HepG2 (cell line): ENCODE results near the gene ZDHHC8. TPM values are rescaled to one million over a fixed set of nuclear protein-coding genes. Genes with fewer than 3 reads are reported as not detected.

Experiments
- ATAC-seq: fragments of 200-7000 bp; cut with Tn5 transposase; 3 replicates; pipeline ENCODE4 v1.9.1; 2020; ENCODE audit warnings: mild to moderate bottlenecking, moderate library complexity
- BruUV-seq: library from RNA; stranded (reverse); fragments of 400-500 nt; replicated peaks from 2 replicates; lab custom pipeline; 2021; lab: Mats Ljungman, UMichigan
- CTCF ChIA-PET: fragments of 300-600 bp; formaldehyde crosslinking; extraction: SDS; loops from one replicate; lab custom pipeline; 2021; ENCODE audit warnings: low total read pairs, inconsistent platforms, low intra/inter-chr PET ratio; lab: Yijun Ruan, JAX
- POLR2A ChIA-PET: fragments of 350-600 bp; sonication (Branson Sonifier 250); formaldehyde crosslinking; loops from one replicate; lab custom pipeline; 2020; ENCODE audit warnings: antibody characterized with exemption, inconsistent platforms; lab: Yijun Ruan, JAX
- DNase-seq: peaks from one replicate; pipeline ENCODE4 v3.0.0-alpha.2; 2015; ENCODE audit warnings: low spot score
- FAIRE-seq: peaks from 3 replicates; lab custom pipeline; 2011; peaks lifted over from hg19 to GRCh38; lab: Jason Lieb, UNC
- H2AFZ ChIP-seq: one replicate; pipeline ENCODE4 v1.6.1; 2011; ENCODE audit warnings: low read length, inconsistent platforms
- H3K27ac ChIP-seq: fragments of 300-600 bp; 3 replicates; pipeline ENCODE4 v1.8.0; 2011; ENCODE audit warnings: mixed run types, mild to moderate bottlenecking, mixed read lengths, low read length, inconsistent platforms; ENCODE audit not compliant: insufficient read depth; ENCODE audit errors: extremely low read length
- H3K27me3 ChIP-seq, 2 experiments: fragments of 200-600 bp in 1 of 2; 2 replicates in 1 of 2; 3 replicates in 1 of 2; pipeline versions ENCODE4 v1.6.0 to v1.8.0; 2011; ENCODE audit warnings: low read length in 2 of 2, mild to moderate bottlenecking in 2 of 2, moderate library complexity in 2 of 2, inconsistent platforms in 1 of 2; ENCODE audit not compliant: insufficient read depth in 2 of 2, control insufficient read depth in 1 of 2
- H3K36me3 ChIP-seq, 2 experiments: fragments of 200-600 bp in 1 of 2; replicated peaks in 1 of 2; 2 replicates in 1 of 2; 3 replicates in 1 of 2; pipeline versions ENCODE4 v1.5.1 to v1.8.0; 2011; ENCODE audit warnings: low read length in 2 of 2, inconsistent platforms in 1 of 2; ENCODE audit not compliant: insufficient read depth in 2 of 2, control insufficient read depth in 1 of 2
- H3K4me1 ChIP-seq: 2 replicates; pipeline ENCODE4 v1.5.1; 2012; ENCODE audit warnings: low read length, inconsistent platforms; ENCODE audit not compliant: insufficient read depth
- H3K4me2 ChIP-seq: 2 replicates; pipeline ENCODE4 v1.6.0; 2011; ENCODE audit warnings: low read depth, low read length, inconsistent platforms
- H3K4me3 ChIP-seq, 3 experiments: fragments of 200-600 bp in 1 of 3; sonication (generic), shearing (Covaris generic) in 1 of 3; replicated peaks in 1 of 3; 2 replicates each; pipeline ENCODE4 v1.5.1; 2011 to 2016; ENCODE audit warnings: low read length in 3 of 3, inconsistent platforms in 2 of 3, low read depth in 2 of 3, mild to moderate bottlenecking in 2 of 3, control low read depth in 1 of 3, mixed read lengths in 1 of 3; ENCODE audit not compliant: insufficient read depth in 1 of 3
- H3K79me2 ChIP-seq: one replicate; pipeline ENCODE4 v1.6.1; 2011; ENCODE audit warnings: low read length, inconsistent platforms; ENCODE audit not compliant: insufficient read depth
- H3K9ac ChIP-seq: 2 replicates; pipeline ENCODE4 v1.6.0; 2011; ENCODE audit warnings: mild to moderate bottlenecking, low read depth, low read length, inconsistent platforms; ENCODE audit not compliant: insufficient read depth
- H3K9me3 ChIP-seq: 2 replicates; pipeline ENCODE4 v1.5.1; 2012; ENCODE audit warnings: mild to moderate bottlenecking, low read length
- H4K20me1 ChIP-seq: 2 replicates; pipeline ENCODE4 v1.6.0; 2011; ENCODE audit warnings: inconsistent platforms, mild to moderate bottlenecking, low read length, moderate library complexity; ENCODE audit not compliant: insufficient read depth
- CBX2 ChIP-seq, 2 experiments: fragments of 200-600 bp in 1 of 2; sonication (generic); formaldehyde crosslinking in 1 of 2; IDR thresholded peaks; 2 replicates each; pipeline versions ENCODE4 v1.7.0 to v1.8.1; 2018 to 2022; ENCODE audit warnings: low read depth in 2 of 2, low read length in 1 of 2, mild to moderate bottlenecking in 1 of 2, missing genetic modification reagents in 1 of 2
- ETV6 ChIP-seq: sonication (generic); formaldehyde crosslinking; conservative IDR thresholded peaks from 2 replicates; pipeline ENCODE4 v1.4.0; 2020; ENCODE audit warnings: missing genetic modification reagents
- PHF21A ChIP-seq: sonication (generic); formaldehyde crosslinking; IDR thresholded peaks from 2 replicates; pipeline ENCODE4 v1.5.0; 2020; ENCODE audit warnings: mild to moderate bottlenecking, missing genetic modification reagents
- RARG ChIP-seq: sonication (generic); formaldehyde crosslinking; IDR thresholded peaks from 2 replicates; pipeline ENCODE4 v1.4.0; 2020; ENCODE audit warnings: low read depth, mild to moderate bottlenecking, missing genetic modification reagents
- ZNF275 ChIP-seq: sonication (generic); formaldehyde crosslinking; IDR thresholded peaks from 2 replicates; pipeline ENCODE4 v1.8.0; 2022; ENCODE audit warnings: missing genetic modification reagents, mild to moderate bottlenecking, inconsistent platforms, borderline replicate concordance
- ZNF557 ChIP-seq: sonication (generic); formaldehyde crosslinking; IDR thresholded peaks from 2 replicates; pipeline ENCODE4 v1.4.0; 2020; ENCODE audit warnings: missing genetic modification reagents
- ZNF790 ChIP-seq: sonication (generic); formaldehyde crosslinking; IDR thresholded peaks from 2 replicates; pipeline ENCODE4 v1.8.0; 2022; ENCODE audit warnings: missing genetic modification reagents, mild to moderate bottlenecking, borderline replicate concordance
- WGBS: methylation state at CpG from one replicate; pipeline ENCODE4 v1.1.6; 2017; ENCODE audit warnings: low lambda C conversion rate; 5-methylcytosine and 5-hydroxymethylcytosine counted together
- in situ Hi-C: cut with HindIII; loops from 2 replicates; pipeline ENCODE4 v1.10.0; 2017; ENCODE audit warnings: low pct_unique_long_range_greater_than_20kb; ENCODE audit not compliant: extremely low pct_ligation_motif_present
- intact Hi-C: fragments of 100-400 bp; cut with micrococcal nuclease; formaldehyde crosslinking; loops from one replicate; pipeline ENCODE4 v1.10.0; 2022; ENCODE audit not compliant: unreplicated experiment
- polyA plus RNA-seq, 8 experiments: library from polyadenylated mRNA; depleted of rRNA in 3 of 8; stranded (reverse) in 7 of 8; unstranded in 1 of 8; fragments of >200 nt; fragmentation: Illumina TruSeq in 4 of 8; extraction: Trizol in 4 of 8; gene quantifications; 2 replicates each; pipeline versions ENCODE4 v1.2.1 to v1.2.3, GENCODE V29; 2011 to 2016; ENCODE audit warnings: low read depth in 4 of 8, missing spikeins in 1 of 8, mixed read lengths in 1 of 8; ENCODE audit not compliant: insufficient read depth in 1 of 8
- total RNA-seq, 5 experiments: library from RNA; depleted of rRNA; stranded (reverse); fragments of >200 nt; fragmentation: Illumina TruSeq; extraction: Trizol; gene quantifications; 2 replicates each; pipeline ENCODE4 v1.2.3, GENCODE V29; 2016; ENCODE audit warnings: low read depth in 1 of 5
- TF ChIP-seq, protein P1 (sequence below): sonication (generic); formaldehyde crosslinking; IDR thresholded peaks from 2 replicates; pipeline ENCODE4 v1.9.0; 2021; ENCODE audit warnings: missing genetic modification reagents, mild to moderate bottlenecking, borderline replicate concordance
- TF ChIP-seq, protein P2 (sequence below), 2 experiments: IDR thresholded peaks; 2 replicates each; pipeline ENCODE4 v1.6.1; 2011 to 2012; ENCODE audit warnings: low read length in 2 of 2, borderline replicate concordance in 1 of 2, low read depth in 1 of 2, mild to moderate bottlenecking in 1 of 2, moderate library complexity in 1 of 2
- TF ChIP-seq, protein P3 (sequence below): sonication (generic); formaldehyde crosslinking; IDR thresholded peaks from 2 replicates; pipeline ENCODE4 v1.4.0; 2020; ENCODE audit warnings: missing genetic modification reagents

ZDHHC8 gene
- total and polyA plus RNA-seq, 2 of the 13 experiments (the other 11 are each of a cell fraction or from before 2014, with no cell fraction given), result 7.5 to 21.3 TPM

DNA sequence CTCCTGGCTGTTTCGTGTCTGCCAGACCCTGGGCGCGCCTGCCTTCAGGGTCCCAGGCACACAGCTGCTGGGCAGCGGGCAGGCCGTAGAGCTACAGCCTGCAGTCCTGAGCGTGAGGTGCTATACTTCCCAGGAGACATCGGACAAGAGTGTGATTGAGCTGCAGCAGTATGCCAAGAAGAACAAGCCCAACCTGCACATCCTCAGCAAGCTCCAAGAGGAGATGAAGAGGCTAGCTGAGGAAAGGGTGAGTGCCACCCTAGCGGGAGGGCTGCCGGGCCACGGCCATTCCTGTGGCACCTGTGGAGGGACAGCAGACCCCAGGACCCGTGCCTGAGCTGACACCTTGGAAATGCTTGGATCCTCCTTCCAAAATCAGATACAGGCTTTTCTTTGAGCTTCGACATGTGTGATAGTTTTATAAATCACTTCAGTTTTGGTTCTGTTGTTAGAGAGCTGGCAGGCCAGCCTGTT lies 22.8 kb upstream of the ZDHHC8 start:
- H3K79me2 ChIP-seq, result peaks cover 2% of the 10 kb centered on the region
- H3K36me3 ChIP-seq, result peaks cover 47 to 91% of the 10 kb centered on the region in 2 experiments
- H2AFZ ChIP-seq, result no peak overlapping the region
- 93% methylated on average over 5 of the region's 12 CpGs for WGBS
- H3K27ac ChIP-seq, result no peak overlapping the region
- H4K20me1 ChIP-seq, result peaks cover 4% of the 10 kb centered on the region; the same call in 1 of the 2 replicates
- no peak overlapping the region for H3K4me2 ChIP-seq
- POLR2A ChIA-PET, result no interaction called here
- no peaks in the 10 kb centered on the region for H3K9me3 ChIP-seq
- FAIRE-seq, result no peak
- intact Hi-C loops, result no loop called here
- no peak for ATAC-seq
- no peaks in the 10 kb centered on the region for H3K27me3 ChIP-seq
- in situ Hi-C loops, result no loop called here
- H3K4me3 ChIP-seq, result no peak overlapping the region
- peaks cover 10% of the 10 kb centered on the region for H3K4me1 ChIP-seq
- CTCF ChIA-PET, result no interaction called here
- DNase-seq, result no peak
- BruUV-seq, result no TSS peak
- H3K9ac ChIP-seq, result no peak overlapping the region
- no peak for TF ChIP-seq CBX2 (IDR thresholded peaks at IDR 0.05; ENCODE audit: low read depth, low read length)
- TF ChIP-seq CBX2 (CRISPR knock-in tag; IDR thresholded peaks at IDR 0.05; ENCODE audit: low read depth), result no peak
- no peak for TF ChIP-seq ETV6 (CRISPR knock-in tag)
- no peak for TF ChIP-seq PHF21A (CRISPR knock-in tag)
- TF ChIP-seq RARG (CRISPR knock-in tag), result no peak
- no peak for TF ChIP-seq ZNF790
- TF ChIP-seq, protein P1, sequence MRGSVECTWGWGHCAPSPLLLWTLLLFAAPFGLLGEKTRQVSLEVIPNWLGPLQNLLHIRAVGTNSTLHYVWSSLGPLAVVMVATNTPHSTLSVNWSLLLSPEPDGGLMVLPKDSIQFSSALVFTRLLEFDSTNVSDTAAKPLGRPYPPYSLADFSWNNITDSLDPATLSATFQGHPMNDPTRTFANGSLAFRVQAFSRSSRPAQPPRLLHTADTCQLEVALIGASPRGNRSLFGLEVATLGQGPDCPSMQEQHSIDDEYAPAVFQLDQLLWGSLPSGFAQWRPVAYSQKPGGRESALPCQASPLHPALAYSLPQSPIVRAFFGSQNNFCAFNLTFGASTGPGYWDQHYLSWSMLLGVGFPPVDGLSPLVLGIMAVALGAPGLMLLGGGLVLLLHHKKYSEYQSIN (CRISPR knock-in tag), result no peak
- TF ChIP-seq ZNF557 (CRISPR knock-in tag), result no peak
- TF ChIP-seq, protein P2, sequence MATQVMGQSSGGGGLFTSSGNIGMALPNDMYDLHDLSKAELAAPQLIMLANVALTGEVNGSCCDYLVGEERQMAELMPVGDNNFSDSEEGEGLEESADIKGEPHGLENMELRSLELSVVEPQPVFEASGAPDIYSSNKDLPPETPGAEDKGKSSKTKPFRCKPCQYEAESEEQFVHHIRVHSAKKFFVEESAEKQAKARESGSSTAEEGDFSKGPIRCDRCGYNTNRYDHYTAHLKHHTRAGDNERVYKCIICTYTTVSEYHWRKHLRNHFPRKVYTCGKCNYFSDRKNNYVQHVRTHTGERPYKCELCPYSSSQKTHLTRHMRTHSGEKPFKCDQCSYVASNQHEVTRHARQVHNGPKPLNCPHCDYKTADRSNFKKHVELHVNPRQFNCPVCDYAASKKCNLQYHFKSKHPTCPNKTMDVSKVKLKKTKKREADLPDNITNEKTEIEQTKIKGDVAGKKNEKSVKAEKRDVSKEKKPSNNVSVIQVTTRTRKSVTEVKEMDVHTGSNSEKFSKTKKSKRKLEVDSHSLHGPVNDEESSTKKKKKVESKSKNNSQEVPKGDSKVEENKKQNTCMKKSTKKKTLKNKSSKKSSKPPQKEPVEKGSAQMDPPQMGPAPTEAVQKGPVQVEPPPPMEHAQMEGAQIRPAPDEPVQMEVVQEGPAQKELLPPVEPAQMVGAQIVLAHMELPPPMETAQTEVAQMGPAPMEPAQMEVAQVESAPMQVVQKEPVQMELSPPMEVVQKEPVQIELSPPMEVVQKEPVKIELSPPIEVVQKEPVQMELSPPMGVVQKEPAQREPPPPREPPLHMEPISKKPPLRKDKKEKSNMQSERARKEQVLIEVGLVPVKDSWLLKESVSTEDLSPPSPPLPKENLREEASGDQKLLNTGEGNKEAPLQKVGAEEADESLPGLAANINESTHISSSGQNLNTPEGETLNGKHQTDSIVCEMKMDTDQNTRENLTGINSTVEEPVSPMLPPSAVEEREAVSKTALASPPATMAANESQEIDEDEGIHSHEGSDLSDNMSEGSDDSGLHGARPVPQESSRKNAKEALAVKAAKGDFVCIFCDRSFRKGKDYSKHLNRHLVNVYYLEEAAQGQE (IDR thresholded peaks at IDR 0.05; ENCODE audit: borderline replicate concordance in 1 of 2, low read depth in 1 of 2, low read length in 2 of 2), result no peak
- TF ChIP-seq, protein P3, sequence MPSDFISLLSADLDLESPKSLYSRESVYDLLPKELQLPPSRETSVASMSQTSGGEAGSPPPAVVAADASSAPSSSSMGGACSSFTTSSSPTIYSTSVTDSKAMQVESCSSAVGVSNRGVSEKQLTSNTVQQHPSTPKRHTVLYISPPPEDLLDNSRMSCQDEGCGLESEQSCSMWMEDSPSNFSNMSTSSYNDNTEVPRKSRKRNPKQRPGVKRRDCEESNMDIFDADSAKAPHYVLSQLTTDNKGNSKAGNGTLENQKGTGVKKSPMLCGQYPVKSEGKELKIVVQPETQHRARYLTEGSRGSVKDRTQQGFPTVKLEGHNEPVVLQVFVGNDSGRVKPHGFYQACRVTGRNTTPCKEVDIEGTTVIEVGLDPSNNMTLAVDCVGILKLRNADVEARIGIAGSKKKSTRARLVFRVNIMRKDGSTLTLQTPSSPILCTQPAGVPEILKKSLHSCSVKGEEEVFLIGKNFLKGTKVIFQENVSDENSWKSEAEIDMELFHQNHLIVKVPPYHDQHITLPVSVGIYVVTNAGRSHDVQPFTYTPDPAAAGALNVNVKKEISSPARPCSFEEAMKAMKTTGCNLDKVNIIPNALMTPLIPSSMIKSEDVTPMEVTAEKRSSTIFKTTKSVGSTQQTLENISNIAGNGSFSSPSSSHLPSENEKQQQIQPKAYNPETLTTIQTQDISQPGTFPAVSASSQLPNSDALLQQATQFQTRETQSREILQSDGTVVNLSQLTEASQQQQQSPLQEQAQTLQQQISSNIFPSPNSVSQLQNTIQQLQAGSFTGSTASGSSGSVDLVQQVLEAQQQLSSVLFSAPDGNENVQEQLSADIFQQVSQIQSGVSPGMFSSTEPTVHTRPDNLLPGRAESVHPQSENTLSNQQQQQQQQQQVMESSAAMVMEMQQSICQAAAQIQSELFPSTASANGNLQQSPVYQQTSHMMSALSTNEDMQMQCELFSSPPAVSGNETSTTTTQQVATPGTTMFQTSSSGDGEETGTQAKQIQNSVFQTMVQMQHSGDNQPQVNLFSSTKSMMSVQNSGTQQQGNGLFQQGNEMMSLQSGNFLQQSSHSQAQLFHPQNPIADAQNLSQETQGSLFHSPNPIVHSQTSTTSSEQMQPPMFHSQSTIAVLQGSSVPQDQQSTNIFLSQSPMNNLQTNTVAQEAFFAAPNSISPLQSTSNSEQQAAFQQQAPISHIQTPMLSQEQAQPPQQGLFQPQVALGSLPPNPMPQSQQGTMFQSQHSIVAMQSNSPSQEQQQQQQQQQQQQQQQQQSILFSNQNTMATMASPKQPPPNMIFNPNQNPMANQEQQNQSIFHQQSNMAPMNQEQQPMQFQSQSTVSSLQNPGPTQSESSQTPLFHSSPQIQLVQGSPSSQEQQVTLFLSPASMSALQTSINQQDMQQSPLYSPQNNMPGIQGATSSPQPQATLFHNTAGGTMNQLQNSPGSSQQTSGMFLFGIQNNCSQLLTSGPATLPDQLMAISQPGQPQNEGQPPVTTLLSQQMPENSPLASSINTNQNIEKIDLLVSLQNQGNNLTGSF (CRISPR knock-in tag), result no peak
- no peak for TF ChIP-seq ZNF275 (CRISPR knock-in tag)
